Mammary epithelial cell (primary cell): ENCODE measurements around the gene KSR1.
"Not testable (repeated sequence)": the region's sequence is repeated elsewhere in the genome, so short reads cannot be mapped to it uniquely, and the experiment has no call there.

Source experiments
- EZH2 ChIP-seq: IDR thresholded peaks from 2 replicates; pipeline ENCODE4 v1.6.1; 2012; ENCODE audit warnings: low read length, inconsistent platforms, borderline replicate concordance
- TF ChIP-seq, protein P1 (sequence below), 2 donors: IDR thresholded peaks in 1 of 2; conservative IDR thresholded peaks in 1 of 2; 2 replicates each; pipeline ENCODE4 v1.5.1; 2011 to 2012; ENCODE audit warnings: inconsistent platforms in 2 of 2, low read length in 2 of 2, mild to moderate bottlenecking in 2 of 2, control low read depth in 1 of 2, low read depth in 1 of 2; ENCODE audit not compliant: insufficient read depth in 1 of 2; ENCODE audit errors: extremely low read depth in 1 of 2

GRCh38 chr17:27632766-27633165 is 176.5 kb downstream of the KSR1 start:
- TF ChIP-seq, protein P1, sequence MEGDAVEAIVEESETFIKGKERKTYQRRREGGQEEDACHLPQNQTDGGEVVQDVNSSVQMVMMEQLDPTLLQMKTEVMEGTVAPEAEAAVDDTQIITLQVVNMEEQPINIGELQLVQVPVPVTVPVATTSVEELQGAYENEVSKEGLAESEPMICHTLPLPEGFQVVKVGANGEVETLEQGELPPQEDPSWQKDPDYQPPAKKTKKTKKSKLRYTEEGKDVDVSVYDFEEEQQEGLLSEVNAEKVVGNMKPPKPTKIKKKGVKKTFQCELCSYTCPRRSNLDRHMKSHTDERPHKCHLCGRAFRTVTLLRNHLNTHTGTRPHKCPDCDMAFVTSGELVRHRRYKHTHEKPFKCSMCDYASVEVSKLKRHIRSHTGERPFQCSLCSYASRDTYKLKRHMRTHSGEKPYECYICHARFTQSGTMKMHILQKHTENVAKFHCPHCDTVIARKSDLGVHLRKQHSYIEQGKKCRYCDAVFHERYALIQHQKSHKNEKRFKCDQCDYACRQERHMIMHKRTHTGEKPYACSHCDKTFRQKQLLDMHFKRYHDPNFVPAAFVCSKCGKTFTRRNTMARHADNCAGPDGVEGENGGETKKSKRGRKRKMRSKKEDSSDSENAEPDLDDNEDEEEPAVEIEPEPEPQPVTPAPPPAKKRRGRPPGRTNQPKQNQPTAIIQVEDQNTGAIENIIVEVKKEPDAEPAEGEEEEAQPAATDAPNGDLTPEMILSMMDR (conservative IDR thresholded peaks at IDR 0.05 in 1 of 2, IDR thresholded peaks at IDR 0.05 in 1 of 2; ENCODE audit: extremely low read depth in 1 of 2, insufficient read depth in 1 of 2, low read depth in 1 of 2, low read length in 2 of 2): not testable (repeated sequence)
- not testable (repeated sequence) for TF ChIP-seq EZH2
